ENCODE results near the gene STARD7. TPM values are rescaled to one million over a fixed set of nuclear protein-coding genes. Genes with fewer than 3 reads are reported as not detected.

The STARD7 gene
- total and polyA plus RNA-seq, 10 of the 15 experiments (the other 5 are each of a cell fraction or from before 2014, with no cell fraction given) = 85.4 to 237 (median 153) TPM

GRCh38 chr2:96139181-96139758, 69.4 kb downstream of the STARD7 start (continued):
- peak; percentile 19 for TF ChIP-seq MEF2B (IDR thresholded peaks at IDR 0.05; ENCODE audit: partially characterized antibody, poor library complexity, severe bottlenecking)
- peak; percentile 62; the same call in 1 of the 2 replicates for TF ChIP-seq PAX8 (IDR thresholded peaks at IDR 0.05)
- no peak for TF ChIP-seq MEF2A (IDR thresholded peaks at IDR 0.05; ENCODE audit: insufficient read depth, low read depth, low read length)
- no peak for TF ChIP-seq POLR2AphosphoS2 (IDR thresholded peaks at IDR 0.05; ENCODE audit: low read depth, low read length)
- TF ChIP-seq NFIC (IDR thresholded peaks at IDR 0.05; ENCODE audit: low read depth, low read length) = no peak
- no peak for TF ChIP-seq YY1 (IDR thresholded peaks at IDR 0.05; ENCODE audit: low read depth, low read length)
- TF ChIP-seq BHLHE40 (IDR thresholded peaks at IDR 0.05; ENCODE audit: borderline replicate concordance in 1 of 2, low read depth in 2 of 2, low read length in 1 of 2) = peak in 1 of 2 experiments; percentile 17; a peak in 1 of 4 replicates
- no peak for TF ChIP-seq HSF1 (IDR thresholded peaks at IDR 0.05; ENCODE audit: low read depth, low read length)
- TF ChIP-seq KLF5 (IDR thresholded peaks at IDR 0.05; ENCODE audit: partially characterized antibody) = no peak
- TF ChIP-seq MXI1 (IDR thresholded peaks at IDR 0.05; ENCODE audit: low read depth, low read length) = 0 out of 2 replicates have a peak, but pooled peaks have one; percentile 39
- TF ChIP-seq GATAD2B (conservative IDR thresholded peaks at IDR 0.05; ENCODE audit: low read depth) = no peak
- TF ChIP-seq SMAD5 (IDR thresholded peaks at IDR 0.05; ENCODE audit: low read depth) = 0 out of 2 replicates have a peak, but pooled peaks have one; percentile 36
- no peak for TF ChIP-seq KAT2A (conservative IDR thresholded peaks at IDR 0.05; ENCODE audit: control insufficient read depth, low read depth, low read length)
- no peak for TF ChIP-seq CREB1 (IDR thresholded peaks at IDR 0.05; ENCODE audit: low read depth)
- TF ChIP-seq MTA2 (IDR thresholded peaks at IDR 0.05; ENCODE audit: low read depth) = no peak

All from GM12878 (cell line).